ENCODE measurements around the gene EVA1C.

GRCh38 chr21:32442566-32443318 lies 30.2 kb downstream of the EVA1C start:
- TF ChIP-seq CTCF (IDR thresholded peaks at IDR 0.05), result no peak
- no peak for TF ChIP-seq POLR2A (IDR thresholded peaks at IDR 0.05)
